ENCODE results near the gene TERT.

Gene TERT

DNA sequence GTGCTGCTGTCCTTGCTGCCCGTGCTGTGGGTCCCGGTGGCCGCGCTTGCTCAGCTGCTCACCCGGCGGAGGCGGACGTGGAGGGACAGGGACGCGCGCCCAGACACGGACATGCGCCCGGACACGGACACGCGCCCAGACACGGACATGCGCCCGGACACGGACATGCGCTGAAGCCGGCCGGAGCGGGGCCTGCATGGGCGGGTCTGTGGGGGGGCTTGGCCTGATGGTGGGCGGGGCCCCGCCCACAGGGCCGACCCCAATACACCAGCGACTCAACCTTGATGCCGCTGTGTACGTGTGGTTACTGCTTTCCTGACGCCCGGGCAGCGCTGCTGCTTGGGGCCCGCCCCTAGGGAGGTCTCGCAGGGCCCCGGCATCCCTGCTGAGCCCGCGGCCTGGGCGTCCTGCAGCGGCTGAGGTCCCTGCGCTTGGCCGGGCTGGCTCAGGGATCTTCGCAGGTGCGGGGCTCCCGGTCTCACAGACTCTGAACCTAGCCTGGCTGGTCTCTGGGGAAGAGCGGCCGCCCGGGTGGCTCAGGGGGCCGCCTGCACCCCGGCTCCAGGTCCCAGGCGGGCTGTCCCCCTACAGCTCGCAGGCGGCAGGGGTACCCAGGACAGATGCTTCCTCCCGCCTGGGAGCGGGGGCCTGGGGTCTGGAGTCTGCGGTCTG, 48.8 kb downstream of the TERT start:
- no peak for DNase-seq (ENCODE audit: extremely low read depth, low read depth)
- TF ChIP-seq, protein P1, sequence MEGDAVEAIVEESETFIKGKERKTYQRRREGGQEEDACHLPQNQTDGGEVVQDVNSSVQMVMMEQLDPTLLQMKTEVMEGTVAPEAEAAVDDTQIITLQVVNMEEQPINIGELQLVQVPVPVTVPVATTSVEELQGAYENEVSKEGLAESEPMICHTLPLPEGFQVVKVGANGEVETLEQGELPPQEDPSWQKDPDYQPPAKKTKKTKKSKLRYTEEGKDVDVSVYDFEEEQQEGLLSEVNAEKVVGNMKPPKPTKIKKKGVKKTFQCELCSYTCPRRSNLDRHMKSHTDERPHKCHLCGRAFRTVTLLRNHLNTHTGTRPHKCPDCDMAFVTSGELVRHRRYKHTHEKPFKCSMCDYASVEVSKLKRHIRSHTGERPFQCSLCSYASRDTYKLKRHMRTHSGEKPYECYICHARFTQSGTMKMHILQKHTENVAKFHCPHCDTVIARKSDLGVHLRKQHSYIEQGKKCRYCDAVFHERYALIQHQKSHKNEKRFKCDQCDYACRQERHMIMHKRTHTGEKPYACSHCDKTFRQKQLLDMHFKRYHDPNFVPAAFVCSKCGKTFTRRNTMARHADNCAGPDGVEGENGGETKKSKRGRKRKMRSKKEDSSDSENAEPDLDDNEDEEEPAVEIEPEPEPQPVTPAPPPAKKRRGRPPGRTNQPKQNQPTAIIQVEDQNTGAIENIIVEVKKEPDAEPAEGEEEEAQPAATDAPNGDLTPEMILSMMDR (IDR thresholded peaks at IDR 0.05; ENCODE audit: low read depth, low read length, missing control alignments), result no peak
- H3K4me3 ChIP-seq (replicated peaks; ENCODE audit: low read depth, low read length), result no peak overlapping the region

DNA sequence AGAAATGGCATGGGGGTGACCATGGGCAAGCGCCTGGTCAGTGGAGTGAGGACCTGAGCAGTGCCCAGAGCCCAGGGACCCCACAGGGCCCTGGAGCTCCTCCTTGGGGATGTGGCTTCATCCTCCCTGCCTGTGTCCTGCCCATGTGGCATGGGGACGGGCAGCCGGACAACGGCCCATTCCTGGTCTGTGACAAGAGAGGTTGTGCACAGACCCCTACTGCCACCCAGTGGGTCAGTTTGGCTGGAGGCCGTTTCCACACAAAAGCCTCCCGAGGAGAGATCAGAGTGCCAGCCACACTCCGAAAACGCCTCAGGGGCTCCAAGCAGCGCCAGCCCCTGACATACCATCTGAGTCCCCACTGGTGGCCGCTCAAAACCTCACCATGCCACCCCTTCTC, 49.9 kb downstream of the TERT start:
- H3K4me3 ChIP-seq (replicated peaks; ENCODE audit: low read depth, low read length), result no peak overlapping the region
- TF ChIP-seq, protein P1 (IDR thresholded peaks at IDR 0.05; ENCODE audit: low read depth, low read length, missing control alignments), result no peak
- DNase-seq (ENCODE audit: extremely low read depth, low read depth), result no peak

DNA sequence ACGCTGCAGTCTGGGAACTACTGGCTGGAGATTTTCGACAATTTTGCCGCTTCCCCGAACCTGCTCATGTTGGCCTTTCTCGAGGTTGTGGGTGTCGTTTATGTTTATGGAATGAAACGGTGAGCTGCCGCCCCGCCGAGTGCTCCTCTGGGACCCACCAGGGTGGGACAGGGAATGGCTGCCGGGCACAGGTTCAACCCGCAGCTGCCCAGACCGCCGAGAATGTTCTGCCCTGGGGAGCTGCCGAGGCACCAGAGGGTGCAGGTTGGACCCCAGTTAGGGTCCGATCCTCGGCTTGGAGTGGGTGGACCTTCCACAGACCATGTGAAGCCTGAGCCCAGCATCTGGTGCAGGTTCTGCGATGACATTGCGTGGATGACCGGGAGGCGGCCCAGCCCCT, 50.6 kb downstream of the TERT start:
- DNase-seq (ENCODE audit: extremely low read depth, low read depth), result no peak
- TF ChIP-seq, protein P1 (IDR thresholded peaks at IDR 0.05; ENCODE audit: low read depth, low read length, missing control alignments), result no peak
- no peak overlapping the region for H3K4me3 ChIP-seq (replicated peaks; ENCODE audit: low read depth, low read length)

DNA sequence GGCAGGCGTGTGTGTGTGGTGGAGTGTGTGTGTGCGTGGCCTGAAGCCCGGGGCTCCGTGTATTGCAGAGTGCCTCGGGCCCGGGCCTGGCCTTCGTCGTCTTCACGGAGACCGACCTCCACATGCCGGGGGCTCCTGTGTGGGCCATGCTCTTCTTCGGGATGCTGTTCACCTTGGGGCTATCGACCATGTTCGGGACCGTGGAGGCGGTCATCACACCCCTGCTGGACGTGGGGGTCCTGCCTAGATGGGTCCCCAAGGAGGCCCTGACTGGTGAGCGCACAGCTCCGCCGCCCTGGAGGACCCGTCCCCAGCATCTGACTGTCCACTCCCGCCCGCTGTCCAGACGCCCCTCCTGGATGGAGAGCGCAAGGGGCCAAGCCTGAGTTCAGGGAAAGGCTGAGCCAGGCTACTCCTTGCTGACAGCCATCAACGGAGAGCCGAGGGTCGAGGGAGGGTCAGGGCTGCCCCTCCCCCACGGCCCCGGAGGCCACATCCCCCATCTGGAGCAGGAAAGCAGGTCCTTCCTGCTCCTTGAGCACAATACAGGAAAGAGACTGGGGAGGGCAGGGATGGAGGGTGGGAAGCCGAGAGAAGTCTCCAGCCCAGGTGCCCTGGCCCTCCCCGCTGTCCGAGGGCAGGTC, 51.3 kb downstream of the TERT start:
- H3K4me3 ChIP-seq (replicated peaks; ENCODE audit: low read depth, low read length), result no peak overlapping the region
- DNase-seq (ENCODE audit: extremely low read depth, low read depth), result no peak
- TF ChIP-seq, protein P1 (IDR thresholded peaks at IDR 0.05; ENCODE audit: low read depth, low read length, missing control alignments), result no peak

DNA sequence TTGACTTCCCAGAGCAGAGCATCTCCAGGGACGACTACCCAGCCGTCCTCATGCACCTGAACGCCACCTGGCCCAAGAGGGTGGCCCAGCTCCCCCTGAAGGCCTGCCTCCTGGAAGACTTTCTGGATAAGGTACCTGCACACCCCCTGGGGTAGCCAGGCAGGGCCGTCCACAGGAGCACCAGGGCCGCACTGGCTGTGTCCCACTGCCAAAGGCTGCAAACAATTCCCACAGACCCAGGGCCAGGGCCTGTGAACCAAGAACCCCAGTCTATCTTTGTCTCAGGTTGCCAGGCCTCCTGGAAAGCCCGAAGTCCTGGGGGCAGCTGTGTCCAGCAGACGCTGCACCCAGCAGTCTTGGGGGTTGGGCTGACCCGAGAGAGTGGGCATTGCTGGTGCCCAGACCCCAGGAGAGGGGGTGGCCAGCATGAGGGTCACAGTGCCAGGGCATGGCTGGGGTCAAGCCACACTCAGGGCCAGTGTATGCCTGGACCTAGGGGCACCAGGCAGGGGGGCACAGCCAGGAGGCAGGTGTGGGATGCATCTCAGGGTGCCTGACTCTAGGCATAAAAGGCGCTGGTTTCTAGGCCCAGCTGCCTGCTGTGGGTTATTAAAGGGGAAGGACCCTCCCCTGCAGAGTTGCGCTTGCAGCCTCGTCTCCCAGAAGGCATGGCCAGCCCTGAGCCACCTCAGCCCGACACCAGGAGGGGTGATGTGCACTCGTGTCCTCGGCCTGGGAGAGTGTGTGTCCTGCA, 52.0 kb downstream of the TERT start:
- TF ChIP-seq, protein P1 (IDR thresholded peaks at IDR 0.05; ENCODE audit: low read depth, low read length, missing control alignments), result no peak
- H3K4me3 ChIP-seq (replicated peaks; ENCODE audit: low read depth, low read length), result no peak overlapping the region
- DNase-seq (ENCODE audit: extremely low read depth, low read depth), result no peak

DNA sequence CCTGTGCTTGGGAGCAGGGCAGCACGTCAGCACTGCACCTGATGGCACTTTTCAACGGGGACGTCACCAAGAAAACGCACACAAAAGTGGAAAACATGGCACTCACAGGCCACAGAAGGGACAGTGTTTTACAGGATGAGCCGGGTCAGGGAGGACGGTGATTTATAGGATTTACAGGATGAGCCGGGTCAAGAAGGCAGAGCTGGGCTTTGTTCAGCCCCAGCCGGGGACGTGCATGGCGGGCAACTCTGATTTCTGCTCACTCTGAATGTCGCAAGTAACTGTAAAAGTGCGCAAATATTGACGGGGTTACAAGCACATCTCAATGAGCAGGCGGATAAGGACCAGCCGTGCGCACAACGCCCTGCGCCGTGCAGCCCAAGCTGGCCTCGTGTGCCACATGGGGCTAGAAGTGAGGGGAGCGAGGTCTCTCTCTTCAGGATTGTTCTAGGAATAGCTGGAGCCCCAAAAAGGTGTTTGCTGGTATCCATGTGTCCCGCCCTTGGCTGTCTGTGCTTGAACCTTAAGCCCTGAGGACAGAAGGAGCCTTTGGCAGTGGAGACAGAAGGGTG, 53.3 kb downstream of the TERT start:
- TF ChIP-seq, protein P1 (IDR thresholded peaks at IDR 0.05; ENCODE audit: low read depth, low read length, missing control alignments), result no peak
- H3K4me3 ChIP-seq (replicated peaks; ENCODE audit: low read depth, low read length), result no peak overlapping the region
- no peak for DNase-seq (ENCODE audit: extremely low read depth, low read depth)
